H54 (cell line): ENCODE data around the gene FLRT1.
A peak's percentile ranks its signal among the peaks of the same experiment; 100 is the strongest.

ENCODE experiments used
- DNase-seq: peaks from one replicate; pipeline ENCODE4 v3.0.0; 2011; ENCODE audit warnings: low spot score, mixed read lengths; ENCODE audit not compliant: insufficient read length
- FAIRE-seq: peaks from 3 replicates; lab custom pipeline; 2011; peaks lifted over from hg19 to GRCh38; lab: Jason Lieb, UNC
- POLR2A ChIP-seq: IDR thresholded peaks from 2 replicates; pipeline ENCODE4 v1.6.1; 2011; ENCODE audit warnings: low read depth, mild to moderate bottlenecking, low read length

Gene FLRT1

GRCh38 chr11:64053699-64054098 is 18.0 kb downstream of the FLRT1 start:
- DNase-seq, result no peak
- no peak for TF ChIP-seq POLR2A
- no peak for FAIRE-seq

- FAIRE-seq (no peak), DNase-seq (no peak)
Measured at GRCh38 chr11:64055077-64055476, 19.3 kb downstream of the FLRT1 start.

GRCh38 chr11:64056213-64056785 is 20.6 kb downstream of the FLRT1 start:
- DNase-seq (no peak), FAIRE-seq (no peak)
- TF ChIP-seq POLR2A, result no peak

More at GRCh38 chr11:64055077-64055476, 19.3 kb downstream of the FLRT1 start:
- TF ChIP-seq POLR2A, result no peak

- DNase-seq (no peak), FAIRE-seq (no peak)
- no peak for TF ChIP-seq POLR2A
Measured at GRCh38 chr11:64056861-64057260, 21.1 kb downstream of the FLRT1 start.

GRCh38 chr11:64057890-64058289 is 22.2 kb downstream of the FLRT1 start:
- DNase-seq (no peak), FAIRE-seq (no peak)
- TF ChIP-seq POLR2A, result no peak

- no peak for FAIRE-seq
- TF ChIP-seq POLR2A, result no peak
- DNase-seq, result peak; percentile 68
Measured at GRCh38 chr11:64058494-64058893, 22.8 kb downstream of the FLRT1 start.

- no peak for DNase-seq
- no peak for TF ChIP-seq POLR2A
- FAIRE-seq, result no peak
Measured at GRCh38 chr11:64059339-64060140, 23.8 kb downstream of the FLRT1 start.

- no peak for FAIRE-seq
- TF ChIP-seq POLR2A, result no peak
- no peak for DNase-seq
Measured at GRCh38 chr11:64060263-64060860, 24.6 kb downstream of the FLRT1 start.

GRCh38 chr11:64060861-64061444 is 25.2 kb downstream of the FLRT1 start:
- peak; percentile 67 for TF ChIP-seq POLR2A
- DNase-seq, result peak; percentile 78
- FAIRE-seq, result no peak

GRCh38 chr11:64062185-64063039 is 26.7 kb downstream of the FLRT1 start:
- no peak for FAIRE-seq
- DNase-seq, result no peak
- no peak for TF ChIP-seq POLR2A

GRCh38 chr11:64063777-64064176 is 28.0 kb downstream of the FLRT1 start:
- FAIRE-seq (no peak), DNase-seq (no peak)
- TF ChIP-seq POLR2A, result no peak

- FAIRE-seq (no peak), DNase-seq (no peak)
- no peak for TF ChIP-seq POLR2A
Measured at GRCh38 chr11:64064374-64065140, 28.8 kb downstream of the FLRT1 start.

GRCh38 chr11:64065141-64065465 is 29.4 kb downstream of the FLRT1 start:
- no peak for TF ChIP-seq POLR2A
- FAIRE-seq (no peak), DNase-seq (no peak)
